Stimulated activated CD4-positive, alpha-beta T cell treated with anti-CD3 and anti-CD28 coated beads, Interleukin-12 subunit alpha, Interleukin-12 subunit beta, amount 100 ng/mL, for 4 hours (primary cell): ENCODE data around the gene CPED1.
"Not testable (repeated sequence)": the region's sequence is repeated elsewhere in the genome, so short reads cannot be mapped to it uniquely, and the experiment has no call there.

Source experiments
- DNase-seq: peaks from one replicate; pipeline ENCODE4 v3.0.0-alpha.2; 2020

CPED1 gene

DNA sequence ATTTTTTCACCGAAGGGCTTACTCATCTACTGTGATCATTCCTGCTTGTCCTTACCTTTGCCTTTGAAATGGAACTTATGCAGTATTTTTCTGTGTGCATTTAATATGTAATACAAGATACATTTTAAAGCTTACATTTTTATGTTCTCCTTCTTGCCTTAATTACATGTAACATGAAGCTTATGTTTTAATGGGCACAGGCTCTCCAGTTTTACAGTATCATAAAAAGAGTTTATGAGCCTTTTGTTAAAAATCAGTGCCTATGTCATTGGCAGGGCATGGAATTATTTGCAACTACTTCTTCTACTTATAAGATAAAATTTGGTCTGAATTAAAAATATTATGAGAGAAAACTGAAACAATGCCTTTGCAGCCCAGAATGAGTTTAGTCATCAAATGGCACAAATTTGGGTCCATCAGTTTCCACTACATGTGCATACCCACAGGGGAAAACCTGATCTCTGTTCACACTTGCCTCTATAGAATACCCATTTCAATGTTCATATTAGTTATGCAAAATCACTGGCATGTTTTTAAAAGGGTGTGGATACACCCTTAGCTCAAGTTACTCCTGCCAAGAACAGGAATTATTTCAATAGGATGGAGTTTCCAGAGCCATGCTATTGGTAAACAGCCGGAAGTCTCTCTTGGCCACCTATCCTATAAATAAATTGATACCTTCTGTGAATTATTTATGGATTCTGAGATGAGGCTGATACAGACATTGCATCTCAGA is 312.3 kb downstream of the CPED1 start:
- no peak for DNase-seq

- no peak for DNase-seq
These were observed 313.1 kb downstream of the CPED1 start for GRCh38 chr7:121301446-121302213.

DNA sequence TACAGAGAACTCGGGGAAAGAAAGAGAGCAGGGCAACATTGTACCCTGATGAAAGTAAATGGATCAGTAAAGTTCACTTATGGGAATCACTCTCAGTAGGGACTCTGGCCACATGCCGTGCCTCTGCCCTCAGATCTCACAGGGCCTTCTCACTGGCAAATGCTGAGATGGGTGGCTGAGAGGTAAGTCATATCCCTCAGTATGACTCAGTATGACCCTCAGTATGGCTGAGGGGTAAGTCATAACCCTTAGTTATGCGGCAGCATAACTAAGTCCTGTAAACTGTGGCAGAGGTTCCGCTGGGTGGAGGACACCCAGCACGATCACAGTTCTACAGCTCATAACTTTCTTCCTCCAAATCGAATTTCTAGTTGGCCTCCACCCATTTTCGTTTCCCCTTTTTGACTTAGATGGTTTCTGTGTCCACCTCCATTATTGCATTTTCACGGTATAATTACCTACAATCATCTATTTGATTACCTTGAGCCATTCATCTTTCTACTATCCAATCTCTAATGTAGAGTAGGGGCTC is 313.8 kb downstream of the CPED1 start:
- DNase-seq: no peak

DNA sequence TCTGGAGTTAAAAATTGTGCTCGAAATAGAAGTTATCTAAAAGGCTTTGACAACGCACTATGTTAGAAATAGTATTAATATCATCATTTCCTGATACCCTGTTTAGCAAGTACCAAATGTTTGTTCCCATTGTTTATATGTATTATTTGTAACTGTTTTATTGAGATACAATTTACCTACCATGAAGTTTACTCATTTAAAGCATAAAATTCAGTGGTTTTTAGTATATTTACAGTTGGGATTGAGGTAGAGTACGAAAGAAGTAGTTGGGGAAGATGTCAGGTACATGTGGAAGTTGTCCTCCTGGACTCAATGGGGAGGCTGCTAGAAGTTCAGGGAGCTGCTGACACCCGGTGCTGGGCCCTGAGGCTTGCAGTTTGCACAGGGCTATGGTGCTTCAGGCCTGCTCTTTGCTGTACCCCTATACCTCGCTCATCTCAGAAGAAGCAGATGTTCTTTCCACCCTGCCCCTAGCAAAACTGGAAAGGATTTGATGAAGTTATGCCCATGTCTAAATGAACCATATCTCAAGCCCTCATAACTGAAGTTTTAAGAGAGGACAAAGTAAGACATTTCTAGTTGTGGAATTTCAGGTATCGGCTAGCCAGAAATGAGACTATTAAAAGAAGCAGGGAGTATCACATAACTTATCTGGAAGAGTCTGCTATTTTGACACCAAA is 315.1 kb downstream of the CPED1 start:
- DNase-seq: no peak

GRCh38 chr7:121304102-121304658 is 315.7 kb downstream of the CPED1 start:
- no peak for DNase-seq

GRCh38 chr7:121305109-121305508 is 316.6 kb downstream of the CPED1 start:
- DNase-seq: no peak

DNA sequence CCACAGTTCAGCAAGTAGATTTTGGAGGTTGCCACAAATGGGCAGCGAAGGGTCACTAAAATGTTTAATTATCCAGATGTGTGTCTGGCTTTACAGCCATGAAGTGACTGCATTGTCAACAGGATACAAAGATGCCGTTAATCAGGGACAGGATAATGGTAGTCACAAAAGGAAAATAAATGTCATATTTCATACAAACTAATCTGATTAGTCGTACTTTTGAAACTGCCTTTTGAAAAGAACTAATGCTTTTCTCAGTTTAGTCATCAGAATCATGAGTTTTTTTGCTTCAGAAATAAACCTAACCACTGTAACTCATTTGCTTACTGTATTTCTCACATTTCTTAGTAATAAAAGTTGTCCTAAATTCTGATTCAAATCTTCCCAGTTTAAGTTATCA is 318.1 kb downstream of the CPED1 start:
- DNase-seq: no peak

DNA sequence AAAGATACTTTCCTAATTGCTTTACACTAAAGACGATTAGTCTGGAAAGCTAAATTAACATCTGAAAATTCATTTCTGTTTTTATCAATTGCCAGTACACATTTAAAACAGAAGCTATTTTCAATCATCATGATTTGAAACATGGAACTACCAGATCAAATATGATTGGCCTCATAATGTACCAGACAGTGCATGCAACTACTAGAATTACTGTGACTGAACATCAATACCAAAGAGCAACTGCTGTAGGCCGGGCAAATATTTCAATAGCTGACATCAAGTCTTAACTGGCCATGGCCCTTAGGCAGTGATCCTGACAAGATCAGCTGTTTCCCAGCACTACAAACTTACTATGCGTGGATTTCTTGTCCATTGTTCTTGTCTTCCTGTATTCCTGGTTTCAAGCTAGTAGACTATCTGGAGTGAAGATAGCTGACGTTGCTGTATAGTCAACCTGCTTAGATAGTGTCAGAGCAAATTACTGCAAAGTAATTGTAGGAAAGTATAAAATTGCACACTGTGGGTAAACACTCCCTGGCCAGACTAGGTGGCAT is 318.6 kb downstream of the CPED1 start:
- DNase-seq: no peak

DNA sequence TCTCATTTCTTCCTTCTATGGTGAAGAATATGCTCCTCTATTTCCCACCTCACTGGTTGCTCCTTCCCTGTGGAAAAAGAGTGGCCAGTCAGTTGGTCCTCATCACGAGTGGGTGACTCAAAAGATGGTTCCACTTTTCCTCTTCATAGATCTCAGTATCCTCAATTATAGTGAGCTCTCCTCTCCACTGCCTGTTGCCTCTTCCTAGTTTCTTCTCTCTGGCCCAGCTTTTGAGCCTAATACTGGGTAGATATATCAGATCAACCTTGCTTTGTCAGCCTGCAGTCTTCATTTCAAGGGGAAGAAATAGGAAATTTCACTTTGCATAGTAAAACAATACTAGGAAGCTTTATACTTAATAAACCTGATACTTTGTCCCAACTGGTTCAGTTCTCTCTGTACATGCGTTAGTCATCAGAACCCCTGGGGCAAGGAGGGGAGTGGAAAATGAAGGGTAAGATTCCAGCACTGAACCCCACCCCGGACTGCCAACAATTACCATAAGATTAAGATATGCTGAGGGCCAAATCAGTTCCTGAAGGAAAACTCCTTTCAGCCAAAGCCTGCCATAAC is 324.8 kb downstream of the CPED1 start:
- no peak for DNase-seq

DNA sequence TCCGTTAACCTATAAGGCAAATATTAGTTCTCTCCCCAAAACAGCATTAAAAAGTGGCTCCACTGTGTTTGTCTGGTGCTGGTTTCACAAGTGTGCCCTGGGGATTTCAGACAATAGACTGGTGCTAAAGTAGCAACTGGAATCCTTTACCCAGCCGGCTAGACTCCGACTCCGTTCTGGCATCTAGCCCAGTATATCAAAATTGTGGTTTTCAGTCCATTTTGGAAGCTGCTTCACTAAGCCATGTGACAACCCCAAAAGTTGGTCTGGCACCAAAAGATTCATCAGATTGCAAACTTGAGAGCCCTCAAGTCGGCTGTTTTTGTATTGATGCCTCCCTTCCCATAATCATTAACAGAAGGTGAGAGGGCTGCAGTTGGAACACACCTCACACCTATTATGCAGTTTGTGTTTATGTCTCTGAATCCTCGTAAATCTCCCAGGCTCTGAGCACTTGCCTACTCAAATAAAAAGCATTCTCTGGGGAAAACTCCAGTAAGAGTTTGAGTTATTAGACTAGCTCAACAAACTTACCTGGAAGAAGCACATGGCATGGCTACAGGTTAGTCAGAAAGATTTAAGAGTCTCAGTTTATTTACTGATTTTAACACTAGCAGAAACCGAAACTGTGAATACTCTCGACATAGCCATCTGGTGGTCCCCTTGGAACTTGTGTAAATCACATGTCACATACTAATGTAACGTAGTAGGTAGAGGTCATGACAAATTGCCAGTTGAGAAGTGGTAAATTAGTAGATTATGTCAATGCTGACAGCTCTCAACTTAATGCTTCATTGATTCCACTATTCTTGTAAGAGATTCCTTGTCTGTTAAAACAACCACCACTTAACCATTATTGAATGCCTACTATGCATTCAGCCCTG is 325.5 kb downstream of the CPED1 start:
- no peak for DNase-seq

DNA sequence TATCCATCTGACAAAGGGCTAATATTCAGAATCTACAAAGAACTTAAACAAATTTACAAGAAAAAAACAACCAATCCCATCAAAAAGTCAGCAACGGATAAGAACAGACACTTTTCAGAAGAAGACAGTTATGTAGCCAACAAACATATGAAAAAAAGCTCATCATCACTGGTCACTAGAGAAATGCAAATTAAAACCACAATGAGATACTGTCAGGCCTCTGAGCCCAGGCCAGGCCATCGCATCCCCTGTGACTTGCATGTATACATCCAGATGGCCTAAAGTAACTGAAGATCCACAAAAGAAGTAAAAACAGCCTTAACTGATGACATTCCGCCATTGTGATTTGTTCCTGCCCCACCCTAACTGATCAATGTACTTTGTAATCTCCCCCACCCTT is 326.7 kb downstream of the CPED1 start:
- DNase-seq: not testable (repeated sequence)

- no peak for DNase-seq
These were observed 333.9 kb downstream of the CPED1 start for GRCh38 chr7:121322460-121322859.

- DNase-seq: no peak
These were observed 335.2 kb downstream of the CPED1 start for GRCh38 chr7:121323515-121324302.

- no peak for DNase-seq
These were observed 339.2 kb downstream of the CPED1 start for GRCh38 chr7:121327671-121328070.

DNA sequence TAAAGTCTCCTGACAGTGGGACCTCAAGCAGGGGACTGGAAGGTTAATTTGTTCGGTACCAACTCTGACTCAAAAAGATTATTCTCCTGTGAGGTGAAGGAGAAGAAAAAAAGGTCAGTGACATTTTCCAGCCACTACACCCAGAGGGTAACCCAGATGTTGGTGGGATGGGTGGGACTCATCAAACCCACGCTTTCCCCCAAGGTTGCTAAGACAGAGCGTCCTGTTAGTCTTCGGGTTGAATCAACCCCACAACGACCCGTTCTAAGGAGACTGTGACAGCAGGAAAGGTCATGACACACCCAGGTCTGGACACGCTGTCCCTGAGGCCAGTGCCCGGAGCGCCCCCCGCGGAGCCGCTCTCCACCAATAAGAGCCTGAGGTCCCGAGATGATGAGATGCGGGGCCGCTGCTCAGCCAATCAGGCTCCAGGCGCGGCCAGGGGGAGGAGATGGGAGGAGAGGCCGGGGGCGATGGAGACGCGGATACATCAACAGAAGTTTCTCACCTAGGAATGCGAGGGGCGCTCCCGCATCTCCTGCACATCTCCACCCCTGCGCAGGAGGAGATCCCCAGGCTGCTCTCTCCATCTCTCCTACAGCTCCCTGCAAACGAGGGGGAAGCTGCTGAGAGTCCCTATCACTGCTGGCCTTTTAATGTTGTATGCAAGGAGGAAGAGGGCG is 340.1 kb downstream of the CPED1 start, which contains the start of gene WNT16:
Gene WNT16, plus strand, starts transcription at position 493 of the 683 bp plus-strand sequence. CDS start 293 bp downstream, outside the sequence.
- no peak for DNase-seq

DNA sequence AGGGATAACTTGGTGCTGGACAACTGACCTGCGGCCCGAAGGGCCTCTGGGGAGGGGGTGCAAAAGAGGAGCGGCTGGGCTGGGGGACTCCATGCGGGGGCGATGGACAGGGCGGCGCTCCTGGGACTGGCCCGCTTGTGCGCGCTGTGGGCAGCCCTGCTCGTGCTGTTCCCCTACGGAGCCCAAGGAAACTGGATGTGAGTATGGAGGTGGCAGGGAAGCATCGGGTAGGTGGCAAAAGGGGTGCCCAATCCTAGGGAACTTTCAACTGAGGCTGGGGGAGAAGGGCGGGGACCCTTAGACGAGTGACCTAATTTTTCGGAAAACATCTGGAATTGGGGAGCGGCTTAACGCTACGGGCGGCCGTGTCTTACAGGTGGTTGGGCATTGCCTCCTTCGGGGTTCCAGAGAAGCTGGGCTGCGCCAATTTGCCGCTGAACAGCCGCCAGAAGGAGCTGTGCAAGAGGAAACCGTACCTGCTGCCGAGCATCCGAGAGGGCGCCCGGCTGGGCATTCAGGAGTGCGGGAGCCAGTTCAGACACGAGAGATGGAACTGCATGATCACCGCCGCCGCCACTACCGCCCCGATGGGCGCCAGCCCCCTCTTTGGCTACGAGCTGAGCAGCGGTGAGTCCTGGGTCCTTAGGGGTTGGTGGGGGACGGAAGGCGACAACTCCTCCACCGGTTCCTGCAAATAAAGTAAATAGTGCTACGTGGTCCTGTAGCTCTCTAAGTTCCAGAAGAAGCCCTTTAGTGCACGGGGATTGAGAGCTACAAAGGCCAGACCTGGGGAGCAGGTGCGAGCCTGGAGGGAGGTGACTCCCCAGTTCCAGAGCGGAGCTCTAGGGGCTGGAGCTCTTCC is 340.9 kb downstream of the CPED1 start:
- DNase-seq: no peak

- no peak for DNase-seq
These were observed 341.7 kb downstream of the CPED1 start for GRCh38 chr7:121330053-121330833.

DNA sequence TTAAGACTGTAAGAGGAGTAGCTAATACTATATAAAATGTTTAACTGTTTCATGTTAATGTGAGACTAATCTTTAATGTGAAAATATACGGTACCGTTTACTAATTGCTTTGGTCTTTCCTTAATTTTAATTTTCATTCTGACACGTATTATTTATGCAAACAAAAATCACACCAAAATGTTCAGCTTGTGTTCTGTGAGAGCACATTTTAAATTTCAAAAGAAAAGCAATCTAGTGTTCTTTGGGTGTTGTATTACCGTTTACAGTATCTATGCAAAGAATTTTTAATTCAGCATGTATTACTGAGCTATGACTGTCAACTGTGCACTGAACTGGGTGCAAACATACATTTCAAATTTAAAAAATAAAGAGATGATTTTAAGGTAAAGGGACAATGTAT is 342.5 kb downstream of the CPED1 start:
- no peak for DNase-seq
